CD4-positive, alpha-beta T cell (primary cell): ENCODE data around the gene PIANP. TPM values are rescaled to one million over a fixed set of nuclear protein-coding genes. Genes with fewer than 3 reads are reported as not detected.

ENCODE experiments used
- ATAC-seq: fragments of 200-7000 bp; cut with Tn5 transposase; one replicate; pipeline ENCODE4 v1.10.0; 2022; ENCODE audit warnings: mild to moderate bottlenecking; ENCODE audit not compliant: poor library complexity
- CTCF ChIA-PET: fragments of 350-600 bp; sonication (Branson Sonifier 250); formaldehyde crosslinking; loops from one replicate; lab custom pipeline; 2021; ENCODE audit warnings: antibody characterized with exemption, inconsistent platforms; lab: Charles Lee
- POLR2A ChIA-PET: fragments of 350-600 bp; sonication (Branson Sonifier 250); formaldehyde crosslinking; loops from one replicate; lab custom pipeline; 2021; ENCODE audit warnings: antibody characterized with exemption, inconsistent platforms; lab: Charles Lee
- DNase-seq, 14 experiments: peaks; one replicate each; pipeline ENCODE4 v3.0.0-alpha.2; 2013 to 2020; ENCODE audit warnings: mixed read lengths in 2 of 14
- H3K27ac ChIP-seq, 2 donors: one replicate each; pipeline versions ENCODE4 v1.5.1 to v1.7.0; 2013; ENCODE audit warnings: low read length in 2 of 2, low read depth in 1 of 2, mild to moderate bottlenecking in 1 of 2
- H3K27me3 ChIP-seq, 2 experiments: 1 replicate in 1 of 2; 2 replicates in 1 of 2; pipeline versions ENCODE4 v1.6.1 to v1.7.0; 2013; ENCODE audit warnings: low read length in 2 of 2, control low read depth in 1 of 2, mild to moderate bottlenecking in 1 of 2, moderate library complexity in 1 of 2; ENCODE audit not compliant: insufficient read depth in 2 of 2, control insufficient read depth in 1 of 2
- H3K36me3 ChIP-seq: one replicate; pipeline ENCODE4 v1.6.1; 2013; ENCODE audit warnings: low read length, control low read depth; ENCODE audit not compliant: insufficient read depth
- H3K4me1 ChIP-seq: one replicate; pipeline ENCODE4 v1.6.1; 2013; ENCODE audit warnings: low read length, control low read depth; ENCODE audit not compliant: insufficient read depth
- H3K4me3 ChIP-seq: one replicate; pipeline ENCODE4 v1.5.1; 2013; ENCODE audit warnings: mild to moderate bottlenecking, low read length, moderate library complexity
- H3K9me3 ChIP-seq, 2 experiments: 1 replicate in 1 of 2; 2 replicates in 1 of 2; pipeline versions ENCODE4 v1.6.1 to v1.7.0; 2013; ENCODE audit warnings: low read length in 2 of 2, mild to moderate bottlenecking in 2 of 2, control low read depth in 1 of 2, moderate library complexity in 1 of 2; ENCODE audit not compliant: control insufficient read depth in 1 of 2, insufficient read depth in 1 of 2
- H3K27ac Mint-ChIP-seq: one replicate; pipeline ENCODE4 v1.8.0; 2020; ENCODE audit warnings: mixed read lengths
- H3K27me3 Mint-ChIP-seq: one replicate; pipeline ENCODE4 v1.8.0; 2021; ENCODE audit warnings: mixed read lengths
- H3K36me3 Mint-ChIP-seq: one replicate; pipeline ENCODE4 v1.8.0; 2021; ENCODE audit warnings: low read depth, mixed read lengths
- H3K4me1 Mint-ChIP-seq: one replicate; pipeline ENCODE4 v1.8.0; 2021; ENCODE audit warnings: low read depth, mixed read lengths
- H3K4me3 Mint-ChIP-seq: one replicate; pipeline ENCODE4 v1.8.0; 2020; ENCODE audit warnings: mild to moderate bottlenecking, mixed read lengths
- H3K9me3 Mint-ChIP-seq: one replicate; pipeline ENCODE4 v1.8.0; 2020; ENCODE audit warnings: mixed read lengths
- intact Hi-C, 2 experiments: fragments of 100-400 bp; cut with DNase I in 1 of 2; cut with micrococcal nuclease in 1 of 2; formaldehyde crosslinking; loops; one replicate each; pipeline versions ENCODE4 v1.15.1 to v1.9.0; 2023 to 2025; cut with DNase I, micrococcal nuclease
- total RNA-seq, 174 experiments: library from RNA in 2 of 174; stranded (reverse) in 2 of 174; gene quantifications; one replicate each; pipeline ENCODE4 v1.2.3 and lab custom pipeline; 2021 to 2026
- TF ChIP-seq, protein P1 (sequence below): fragments of 200-600 bp; IDR thresholded peaks from one replicate; pipeline ENCODE4 v1.8.0; 2022; ENCODE audit warnings: antibody characterized with exemption, mild to moderate bottlenecking

The PIANP gene
- total RNA-seq, 2 experiments from 2014 or later = 0.87 to 0.99 TPM

DNA sequence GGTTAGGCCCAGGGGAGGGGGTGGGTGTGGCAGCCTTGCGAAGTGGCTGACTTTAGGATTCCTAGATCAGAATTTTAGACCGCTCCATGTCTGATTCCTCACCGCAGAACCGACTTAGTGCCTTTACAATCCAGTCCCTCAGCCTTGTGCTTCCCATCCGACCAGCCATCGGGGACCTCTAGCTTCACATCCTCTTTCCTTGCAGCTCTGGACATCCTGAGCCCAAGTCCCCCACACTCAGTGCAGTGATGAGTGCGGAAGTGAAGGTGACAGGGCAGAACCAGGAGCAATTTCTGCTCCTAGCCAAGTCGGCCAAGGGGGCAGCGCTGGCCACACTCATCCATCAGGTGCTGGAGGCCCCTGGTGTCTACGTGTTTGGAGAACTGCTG is 23.8 kb upstream of the PIANP start:
- peak; percentile 21 for ATAC-seq
- DNase-seq = peak in 1 of 14 experiments; percentile 5
- CTCF ChIA-PET = interaction anchor here (0.8 to 2.4 kb wide), 8 partner anchors 28 to 213 kb away, joined by 3 to 15 read pairs (median 5); partner anchors contain the start of genes MLF2, USP5 and ZNF384

DNA sequence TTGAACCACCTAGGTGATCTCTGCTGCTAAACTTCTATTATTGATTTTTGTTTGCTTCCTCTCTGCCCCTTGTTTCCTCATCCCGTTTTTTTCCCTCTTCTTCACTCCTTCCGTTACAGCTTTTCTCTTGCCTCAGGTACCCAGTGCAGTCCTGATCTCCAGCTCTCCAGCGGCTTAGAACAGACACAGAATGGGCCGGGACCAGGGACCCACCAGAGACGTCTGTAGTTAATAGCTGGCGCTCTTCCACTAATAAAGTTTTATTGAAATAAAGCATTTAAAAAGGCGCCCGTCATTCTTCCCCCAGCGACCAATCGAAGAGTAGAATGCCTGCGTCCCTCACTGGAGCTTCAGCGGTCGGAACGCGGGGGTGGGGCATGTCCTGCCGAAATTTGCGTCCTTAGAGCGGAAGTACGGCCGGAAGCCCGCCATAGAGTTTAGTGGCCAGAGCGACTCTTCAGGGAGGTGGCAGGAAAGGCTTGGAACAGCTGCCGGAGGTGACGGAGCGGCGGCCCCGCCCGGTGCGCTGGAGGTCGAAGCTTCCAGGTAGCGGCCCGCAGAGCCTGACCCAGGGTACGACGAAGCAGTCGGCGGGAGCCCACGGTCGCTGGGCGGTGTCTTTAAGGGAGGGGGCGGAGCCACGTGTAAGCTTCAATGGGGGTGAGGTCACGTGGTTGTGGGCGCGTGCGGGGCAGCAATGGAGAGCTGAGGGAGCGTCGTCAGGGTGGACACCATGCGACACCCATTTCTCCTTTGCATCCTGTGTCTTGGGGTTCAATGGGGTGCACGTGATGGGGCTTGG is 23.2 kb upstream of the PIANP start, which contains the start of gene COPS7A:
TSS of gene COPS7A (plus strand) at position 440 of the 802 bp plus-strand sequence. CDS start 611 bp downstream, outside the sequence.
- ChIA-PET POLR2A (interaction anchor here (0.6 to 3.3 kb wide), 40 partner anchors 12 to 388 kb away, joined by 3 to 164 read pairs (median 7); partner anchors contain the start of genes C12orf57, CD4, CDCA3 and ENO2), CTCF (interaction anchor here (0.8 to 2.4 kb wide), 10 partner anchors 29 to 214 kb away, joined by 3 to 15 read pairs (median 4); partner anchors contain the start of genes MLF2, USP5 and ZNF384)
- H3K9me3 ChIP-seq = no peaks in the 10 kb centered on the region
- peak within 1 kb of the TSS; percentile 87 for H3K4me3 Mint-ChIP-seq
- no peaks in the 10 kb centered on the region for H3K27me3 ChIP-seq
- H3K4me1 ChIP-seq = peaks cover 18% of the 10 kb centered on the region
- TF ChIP-seq, protein P1, sequence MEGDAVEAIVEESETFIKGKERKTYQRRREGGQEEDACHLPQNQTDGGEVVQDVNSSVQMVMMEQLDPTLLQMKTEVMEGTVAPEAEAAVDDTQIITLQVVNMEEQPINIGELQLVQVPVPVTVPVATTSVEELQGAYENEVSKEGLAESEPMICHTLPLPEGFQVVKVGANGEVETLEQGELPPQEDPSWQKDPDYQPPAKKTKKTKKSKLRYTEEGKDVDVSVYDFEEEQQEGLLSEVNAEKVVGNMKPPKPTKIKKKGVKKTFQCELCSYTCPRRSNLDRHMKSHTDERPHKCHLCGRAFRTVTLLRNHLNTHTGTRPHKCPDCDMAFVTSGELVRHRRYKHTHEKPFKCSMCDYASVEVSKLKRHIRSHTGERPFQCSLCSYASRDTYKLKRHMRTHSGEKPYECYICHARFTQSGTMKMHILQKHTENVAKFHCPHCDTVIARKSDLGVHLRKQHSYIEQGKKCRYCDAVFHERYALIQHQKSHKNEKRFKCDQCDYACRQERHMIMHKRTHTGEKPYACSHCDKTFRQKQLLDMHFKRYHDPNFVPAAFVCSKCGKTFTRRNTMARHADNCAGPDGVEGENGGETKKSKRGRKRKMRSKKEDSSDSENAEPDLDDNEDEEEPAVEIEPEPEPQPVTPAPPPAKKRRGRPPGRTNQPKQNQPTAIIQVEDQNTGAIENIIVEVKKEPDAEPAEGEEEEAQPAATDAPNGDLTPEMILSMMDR = no peak
- peak within 1 kb of the TSS; percentile 59 for H3K4me3 ChIP-seq
- peak within 1 kb of the TSS; percentile 68 to 88 for H3K27ac ChIP-seq
- no peaks in the 10 kb centered on the region for H3K27me3 Mint-ChIP-seq
- no peaks in the 10 kb centered on the region for H3K9me3 Mint-ChIP-seq
- peak within 1 kb of the TSS; percentile 83 for H3K27ac Mint-ChIP-seq
- H3K36me3 ChIP-seq = peaks cover 15% of the 10 kb centered on the region
- peak; percentile 81 to 99 (median 93) for DNase-seq
- peaks cover 33% of the 10 kb centered on the region for H3K36me3 Mint-ChIP-seq
- intact Hi-C loops = loop anchor here (1.0 to 2.0 kb wide), 5 partner anchors 12 to 61 kb away; partner anchors contain the start of genes ING4 (in 2 of the 2), ZNF384 (in 2 of the 2) and MLF2 (in 1 of the 2)
- peak; percentile 84 for ATAC-seq
- H3K4me1 Mint-ChIP-seq = peaks cover 28% of the 10 kb centered on the region

More for the DNA sequence above, 23.8 kb upstream of the PIANP start:
- H3K9me3 ChIP-seq = no peaks in the 10 kb centered on the region
- Mint-ChIP-seq H3K27me3 (no peaks in the 10 kb centered on the region), H3K36me3 (peaks cover 39% of the 10 kb centered on the region), H3K27ac (peak overlapping the region; percentile 83), H3K4me1 (peaks cover 28% of the 10 kb centered on the region), H3K9me3 (no peaks in the 10 kb centered on the region), H3K4me3 (peak overlapping the region; percentile 87)
- H3K27me3 ChIP-seq = no peaks in the 10 kb centered on the region
- peak overlapping the region; percentile 59 for H3K4me3 ChIP-seq
- TF ChIP-seq, protein P1 = no peak
- intact Hi-C loops = loop anchor here (1.0 to 2.0 kb wide), 5 partner anchors 12 to 62 kb away; partner anchors contain the start of genes ING4 (in 2 of the 2), MLF2 (in 1 of the 2) and ZNF384 (in 1 of the 2)
- H3K27ac ChIP-seq = peak overlapping the region; percentile 68 to 88
- POLR2A ChIA-PET = interaction anchor here (0.6 to 3.3 kb wide), 38 partner anchors 11 to 389 kb away, joined by 3 to 164 read pairs (median 7); partner anchors contain the start of genes C12orf57, CD4, CDCA3 and ENO2
- peaks cover 18% of the 10 kb centered on the region for H3K4me1 ChIP-seq
- peaks cover 21% of the 10 kb centered on the region for H3K36me3 ChIP-seq

GRCh38 chr12:6722863-6723262 is 22.2 kb upstream of the PIANP start:
- H3K9me3 Mint-ChIP-seq = no peaks in the 10 kb centered on the region
- H3K4me1 ChIP-seq = peaks cover 16% of the 10 kb centered on the region
- no peak overlapping the region for H3K4me3 Mint-ChIP-seq
- intact Hi-C loops = loop anchor here in 1 of 2 experiments (1.0 kb wide), 1 partner anchor 34 kb away; the partner anchor contains the start of gene ZNF384
- ATAC-seq (no peak), DNase-seq (no peak)
- no peaks in the 10 kb centered on the region for H3K27me3 Mint-ChIP-seq
- no peaks in the 10 kb centered on the region for H3K9me3 ChIP-seq
- H3K4me1 Mint-ChIP-seq = peaks cover 28% of the 10 kb centered on the region
- ChIA-PET POLR2A (interaction anchor here (0.6 to 3.3 kb wide), 17 partner anchors 14 to 214 kb away, joined by 3 to 164 read pairs (median 10); partner anchors contain the start of genes CDCA3, MLF2, P3H3 and PTMS), CTCF (interaction anchor here (0.7 to 1.7 kb wide), 5 partner anchors 34 to 215 kb away, joined by 3 to 15 read pairs (median 5); partner anchors contain the start of gene ZNF384)
- peak overlapping the region; percentile 83 for H3K27ac Mint-ChIP-seq
- no peak overlapping the region for H3K4me3 ChIP-seq
- H3K36me3 ChIP-seq = peaks cover 5% of the 10 kb centered on the region
- H3K27me3 ChIP-seq = no peaks in the 10 kb centered on the region
- TF ChIP-seq, protein P1 = no peak
- H3K36me3 Mint-ChIP-seq = peaks cover 23% of the 10 kb centered on the region
- H3K27ac ChIP-seq = no peak overlapping the region
